Measurements from ENCODE around the gene RNF39. TPM values are rescaled to one million over a fixed set of nuclear protein-coding genes. Genes with fewer than 3 reads are reported as not detected.

The RNF39 gene
- total and polyA plus RNA-seq, 4 experiments from 2014 or later: 0.21 TPM; not detected in 3

GRCh38 chr6:30044630-30045029 lies 30.9 kb downstream of the RNF39 start:
- H3K27me3 Mint-ChIP-seq: no peaks in the 10 kb centered on the region
- POLR2A ChIA-PET (ENCODE audit: partially characterized antibody): no interaction called here
- Histone ChIP-seq H3K9me3 (ENCODE audit: control insufficient read depth in 1 of 2, low read length in 2 of 2) (no peaks in the 10 kb centered on the region), H3K27ac (ENCODE audit: low read depth, low read length) (no peak overlapping the region), H3K27me3 (ENCODE audit: insufficient read depth, low read length) (no peaks in the 10 kb centered on the region), H3K4me1 (ENCODE audit: insufficient read depth, low read length) (no peaks in the 10 kb centered on the region), H3K36me3 (ENCODE audit: insufficient read depth, low read length) (no peaks in the 10 kb centered on the region), H3K4me3 (ENCODE audit: low read length in 2 of 2) (no peak overlapping the region)
- peaks cover 4 to 9% (median 4%) of the 10 kb centered on the region in 4 donors for H3K4me1 Mint-ChIP-seq
- intact Hi-C loops (cut with micrococcal nuclease): no loop called here
- no peak overlapping the region for H3K4me3 Mint-ChIP-seq
- H3K27ac Mint-ChIP-seq: no peak overlapping the region
- no peaks in the 10 kb centered on the region for H3K9me3 Mint-ChIP-seq
- no peak for DNase-seq
- CTCF ChIA-PET (ENCODE audit: partially characterized antibody): no interaction called here
- peaks cover 9 to 10% of the 10 kb centered on the region in 2 donors for H3K36me3 Mint-ChIP-seq

GRCh38 chr6:30043744-30044143 lies 31.8 kb downstream of the RNF39 start:
- H3K4me1 Mint-ChIP-seq: peaks cover 4 to 9% (median 4%) of the 10 kb centered on the region in 4 donors
- no peaks in the 10 kb centered on the region for H3K9me3 Mint-ChIP-seq

DNA sequence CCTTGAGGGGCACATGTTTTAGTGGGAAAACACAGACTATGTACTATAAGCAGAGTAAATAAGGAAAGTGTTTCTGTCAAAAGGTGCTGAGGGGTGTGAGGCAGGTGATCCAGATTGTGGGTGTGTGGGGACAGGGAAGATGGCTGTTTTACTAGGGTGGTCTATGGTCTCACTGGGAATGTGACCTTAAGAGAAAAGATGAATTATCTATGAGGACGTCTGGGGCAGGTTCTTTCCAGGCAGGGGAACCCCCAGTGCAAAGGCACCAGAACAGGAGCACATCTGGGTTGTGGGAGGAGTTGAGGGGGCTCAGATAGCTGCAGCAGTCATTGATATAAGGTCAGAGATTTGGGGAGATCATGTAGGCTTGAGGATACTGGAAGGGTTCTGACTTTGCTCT lies 32.7 kb downstream of the RNF39 start:
- DNase-seq: no peak
- H3K27me3 ChIP-seq (ENCODE audit: insufficient read depth, low read length): no peaks in the 10 kb centered on the region
- no peaks in the 10 kb centered on the region for H3K4me1 ChIP-seq (ENCODE audit: insufficient read depth, low read length)
- POLR2A ChIA-PET (ENCODE audit: partially characterized antibody): no interaction called here
- Mint-ChIP-seq H3K9me3 (no peaks in the 10 kb centered on the region), H3K4me3 (no peak overlapping the region), H3K4me1 (peaks cover 4 to 9% (median 4%) of the 10 kb centered on the region in 4 donors), H3K36me3 (peaks cover 9 to 10% of the 10 kb centered on the region in 2 donors), H3K27ac (peak overlapping the region in 2 of 7 donors; percentile 51 to 76), H3K27me3 (no peaks in the 10 kb centered on the region)
- intact Hi-C loops (cut with micrococcal nuclease): no loop called here
- no peaks in the 10 kb centered on the region for H3K9me3 ChIP-seq (ENCODE audit: control insufficient read depth in 1 of 2, low read length in 2 of 2)
- H3K4me3 ChIP-seq (ENCODE audit: low read length in 2 of 2): no peak overlapping the region
- CTCF ChIA-PET (ENCODE audit: partially characterized antibody): no interaction called here
- no peaks in the 10 kb centered on the region for H3K36me3 ChIP-seq (ENCODE audit: insufficient read depth, low read length)
- H3K27ac ChIP-seq (ENCODE audit: low read depth, low read length): no peak overlapping the region

More at GRCh38 chr6:30043744-30044143, 31.8 kb downstream of the RNF39 start:
- peaks cover 9 to 10% of the 10 kb centered on the region in 2 donors for H3K36me3 Mint-ChIP-seq
- no peak overlapping the region for H3K4me3 Mint-ChIP-seq
- no peak for DNase-seq
- no peak overlapping the region for H3K27ac Mint-ChIP-seq
- ChIA-PET POLR2A (ENCODE audit: partially characterized antibody) (no interaction called here), CTCF (ENCODE audit: partially characterized antibody) (no interaction called here)
- Histone ChIP-seq H3K4me3 (ENCODE audit: low read length in 2 of 2) (no peak overlapping the region), H3K27ac (ENCODE audit: low read depth, low read length) (no peak overlapping the region), H3K9me3 (ENCODE audit: control insufficient read depth in 1 of 2, low read length in 2 of 2) (no peaks in the 10 kb centered on the region), H3K4me1 (ENCODE audit: insufficient read depth, low read length) (no peaks in the 10 kb centered on the region), H3K36me3 (ENCODE audit: insufficient read depth, low read length) (no peaks in the 10 kb centered on the region), H3K27me3 (ENCODE audit: insufficient read depth, low read length) (no peaks in the 10 kb centered on the region)
- no peaks in the 10 kb centered on the region for H3K27me3 Mint-ChIP-seq
- intact Hi-C loops (cut with micrococcal nuclease): no loop called here

DNA sequence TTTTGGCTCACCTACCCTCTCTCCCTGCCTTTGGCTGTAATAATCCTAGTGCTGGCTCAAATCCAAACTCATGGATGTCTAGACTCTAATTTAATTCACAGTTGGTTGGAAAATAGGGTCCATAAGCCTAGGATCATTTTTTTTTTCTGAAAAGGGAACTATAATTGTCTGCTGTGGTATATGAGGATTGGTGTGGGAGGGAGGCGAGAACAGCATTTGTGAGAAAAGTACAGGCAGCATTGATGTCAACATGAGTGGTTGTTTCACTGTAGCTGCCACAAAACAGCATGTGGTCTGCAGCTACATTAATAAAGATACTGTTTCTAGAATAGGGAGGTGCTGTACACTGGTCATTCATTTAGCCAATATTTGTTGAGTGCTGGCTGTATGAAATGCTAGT lies 33.1 kb downstream of the RNF39 start:
- CTCF ChIA-PET (ENCODE audit: partially characterized antibody): no interaction called here
- POLR2A ChIA-PET (ENCODE audit: partially characterized antibody): no interaction called here

GRCh38 chr6:30041821-30042220 lies 33.7 kb downstream of the RNF39 start:
- Histone ChIP-seq H3K4me1 (ENCODE audit: insufficient read depth, low read length) (no peaks in the 10 kb centered on the region), H3K9me3 (ENCODE audit: control insufficient read depth in 1 of 2, low read length in 2 of 2) (no peaks in the 10 kb centered on the region), H3K27me3 (ENCODE audit: insufficient read depth, low read length) (no peaks in the 10 kb centered on the region), H3K27ac (ENCODE audit: low read depth, low read length) (no peak overlapping the region), H3K4me3 (ENCODE audit: low read length in 2 of 2) (no peak overlapping the region), H3K36me3 (ENCODE audit: insufficient read depth, low read length) (no peaks in the 10 kb centered on the region)
- no peaks in the 10 kb centered on the region for H3K9me3 Mint-ChIP-seq
- no peak overlapping the region for H3K27ac Mint-ChIP-seq
- H3K4me3 Mint-ChIP-seq: no peak overlapping the region
- CTCF ChIA-PET (ENCODE audit: partially characterized antibody): no interaction called here
- intact Hi-C loops (cut with micrococcal nuclease): no loop called here
- DNase-seq: no peak
- peaks cover 0 to 4% (median 1%) of the 10 kb centered on the region in 4 donors for H3K4me1 Mint-ChIP-seq
- no peaks in the 10 kb centered on the region for H3K27me3 Mint-ChIP-seq
- H3K36me3 Mint-ChIP-seq: peaks cover 9 to 10% of the 10 kb centered on the region in 2 donors
- POLR2A ChIA-PET (ENCODE audit: partially characterized antibody): no interaction called here

More for the DNA sequence above, 33.1 kb downstream of the RNF39 start:
- Histone ChIP-seq H3K27ac (ENCODE audit: low read depth, low read length) (no peak overlapping the region), H3K36me3 (ENCODE audit: insufficient read depth, low read length) (no peaks in the 10 kb centered on the region), H3K27me3 (ENCODE audit: insufficient read depth, low read length) (no peaks in the 10 kb centered on the region), H3K4me3 (ENCODE audit: low read length in 2 of 2) (no peak overlapping the region), H3K9me3 (ENCODE audit: control insufficient read depth in 1 of 2, low read length in 2 of 2) (no peaks in the 10 kb centered on the region), H3K4me1 (ENCODE audit: insufficient read depth, low read length) (no peaks in the 10 kb centered on the region)
- Mint-ChIP-seq H3K4me1 (peaks cover 3 to 8% (median 4%) of the 10 kb centered on the region in 4 donors), H3K9me3 (no peaks in the 10 kb centered on the region), H3K27ac (peak overlapping the region in 2 of 7 donors; percentile 23 to 61), H3K27me3 (no peaks in the 10 kb centered on the region), H3K36me3 (peaks cover 9 to 10% of the 10 kb centered on the region in 2 donors), H3K4me3 (no peak overlapping the region)
- no peak for DNase-seq
- intact Hi-C loops (cut with micrococcal nuclease): no loop called here

GRCh38 chr6:30041221-30041620 lies 34.3 kb downstream of the RNF39 start:
- ChIA-PET POLR2A (ENCODE audit: partially characterized antibody) (no interaction called here), CTCF (ENCODE audit: partially characterized antibody) (no interaction called here)
- intact Hi-C loops (cut with micrococcal nuclease): no loop called here
- Mint-ChIP-seq H3K36me3 (peaks cover 6 to 10% of the 10 kb centered on the region in 2 donors), H3K27ac (no peak overlapping the region), H3K27me3 (no peaks in the 10 kb centered on the region), H3K9me3 (no peaks in the 10 kb centered on the region), H3K4me3 (no peak overlapping the region), H3K4me1 (peaks cover 0 to 4% (median under 1%) of the 10 kb centered on the region in 4 donors)
- Histone ChIP-seq H3K4me1 (ENCODE audit: insufficient read depth, low read length) (no peaks in the 10 kb centered on the region), H3K27ac (ENCODE audit: low read depth, low read length) (no peak overlapping the region), H3K27me3 (ENCODE audit: insufficient read depth, low read length) (no peaks in the 10 kb centered on the region), H3K9me3 (ENCODE audit: control insufficient read depth in 1 of 2, low read length in 2 of 2) (no peaks in the 10 kb centered on the region), H3K36me3 (ENCODE audit: insufficient read depth, low read length) (no peaks in the 10 kb centered on the region), H3K4me3 (ENCODE audit: low read length in 2 of 2) (no peak overlapping the region)
- no peak for DNase-seq

- Mint-ChIP-seq H3K36me3 (peaks cover 22 to 25% of the 10 kb centered on the region in 2 donors), H3K27me3 (no peaks in the 10 kb centered on the region), H3K4me1 (no peaks in the 10 kb centered on the region), H3K4me3 (no peak overlapping the region), H3K27ac (no peak overlapping the region), H3K9me3 (no peaks in the 10 kb centered on the region)
- Histone ChIP-seq H3K9me3 (ENCODE audit: control insufficient read depth in 1 of 2, low read length in 2 of 2) (no peaks in the 10 kb centered on the region), H3K36me3 (ENCODE audit: insufficient read depth, low read length) (no peaks in the 10 kb centered on the region), H3K27ac (ENCODE audit: low read depth, low read length) (no peak overlapping the region), H3K27me3 (ENCODE audit: insufficient read depth, low read length) (no peaks in the 10 kb centered on the region), H3K4me1 (ENCODE audit: insufficient read depth, low read length) (no peaks in the 10 kb centered on the region), H3K4me3 (ENCODE audit: low read length in 2 of 2) (no peak overlapping the region)
- no peak for DNase-seq
- ChIA-PET POLR2A (ENCODE audit: partially characterized antibody) (no interaction called here), CTCF (ENCODE audit: partially characterized antibody) (no interaction called here)
- intact Hi-C loops (cut with micrococcal nuclease): no loop called here
Observed at GRCh38 chr6:30037182-30037788, 38.3 kb downstream of the RNF39 start.

- DNase-seq: no peak
- Histone ChIP-seq H3K27ac (ENCODE audit: low read depth, low read length) (no peak overlapping the region), H3K36me3 (ENCODE audit: insufficient read depth, low read length) (no peaks in the 10 kb centered on the region), H3K9me3 (ENCODE audit: control insufficient read depth in 1 of 2, low read length in 2 of 2) (no peaks in the 10 kb centered on the region), H3K27me3 (ENCODE audit: insufficient read depth, low read length) (no peaks in the 10 kb centered on the region), H3K4me3 (ENCODE audit: low read length in 2 of 2) (no peak overlapping the region), H3K4me1 (ENCODE audit: insufficient read depth, low read length) (no peaks in the 10 kb centered on the region)
- Mint-ChIP-seq H3K4me1 (no peaks in the 10 kb centered on the region), H3K27ac (no peak overlapping the region), H3K4me3 (no peak overlapping the region), H3K27me3 (no peaks in the 10 kb centered on the region), H3K36me3 (peaks cover 22 to 23% of the 10 kb centered on the region in 2 donors), H3K9me3 (no peaks in the 10 kb centered on the region)
- CTCF ChIA-PET (ENCODE audit: partially characterized antibody): no interaction called here
- POLR2A ChIA-PET (ENCODE audit: partially characterized antibody): no interaction called here
- intact Hi-C loops (cut with micrococcal nuclease): no loop called here
Observed at GRCh38 chr6:30035784-30036183, 39.8 kb downstream of the RNF39 start.
